Measurements from ENCODE around the gene COX4I2. TPM values are rescaled to one million over a fixed set of nuclear protein-coding genes. Genes with fewer than 3 reads are reported as not detected.
"Not testable (repeated sequence)": the region's sequence is repeated elsewhere in the genome, so short reads cannot be mapped to it uniquely, and the experiment has no call there.

Gene COX4I2
- total RNA-seq, 1 experiment from 2014 or later, result not detected

DNA sequence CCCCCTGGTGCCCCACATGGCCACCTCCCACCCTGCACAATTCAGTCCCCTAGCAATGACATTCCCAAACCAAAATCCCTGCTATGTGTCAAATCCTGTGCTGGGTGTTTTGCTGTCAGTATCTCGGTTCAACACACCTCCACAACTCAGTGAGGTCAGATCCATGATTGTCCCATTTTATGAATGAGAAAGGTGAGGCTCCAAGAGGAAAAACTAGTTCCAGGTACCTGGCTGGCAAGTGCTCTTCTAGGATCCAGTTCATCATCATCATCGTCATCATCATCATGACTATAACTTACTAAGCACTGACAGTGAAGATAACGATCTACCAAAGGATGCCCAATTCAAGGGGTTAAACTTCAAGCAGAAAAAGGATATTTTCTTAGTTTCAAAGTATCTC lies 17.5 kb upstream of the COX4I2 start:
- Mint-ChIP-seq H3K4me3 (no peak overlapping the region), H3K27ac (no peak overlapping the region), H3K9me3 (no peaks in the 10 kb centered on the region), H3K4me1 (no peaks in the 10 kb centered on the region), H3K36me3 (no peaks in the 10 kb centered on the region), H3K27me3 (ENCODE audit: low read depth) (peaks cover 31% of the 10 kb centered on the region)
- DNase-seq (ENCODE audit: low spot score) (no peak), ATAC-seq (no peak)
- TF ChIP-seq, protein P1, sequence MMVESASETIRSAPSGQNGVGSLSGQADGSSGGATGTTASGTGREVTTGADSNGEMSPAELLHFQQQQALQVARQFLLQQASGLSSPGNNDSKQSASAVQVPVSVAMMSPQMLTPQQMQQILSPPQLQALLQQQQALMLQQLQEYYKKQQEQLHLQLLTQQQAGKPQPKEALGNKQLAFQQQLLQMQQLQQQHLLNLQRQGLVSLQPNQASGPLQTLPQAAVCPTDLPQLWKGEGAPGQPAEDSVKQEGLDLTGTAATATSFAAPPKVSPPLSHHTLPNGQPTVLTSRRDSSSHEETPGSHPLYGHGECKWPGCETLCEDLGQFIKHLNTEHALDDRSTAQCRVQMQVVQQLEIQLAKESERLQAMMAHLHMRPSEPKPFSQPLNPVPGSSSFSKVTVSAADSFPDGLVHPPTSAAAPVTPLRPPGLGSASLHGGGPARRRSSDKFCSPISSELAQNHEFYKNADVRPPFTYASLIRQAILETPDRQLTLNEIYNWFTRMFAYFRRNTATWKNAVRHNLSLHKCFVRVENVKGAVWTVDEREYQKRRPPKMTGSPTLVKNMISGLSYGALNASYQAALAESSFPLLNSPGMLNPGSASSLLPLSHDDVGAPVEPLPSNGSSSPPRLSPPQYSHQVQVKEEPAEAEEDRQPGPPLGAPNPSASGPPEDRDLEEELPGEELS (CRISPR knock-in tag; IDR thresholded peaks at IDR 0.05), result no peak
- TF ChIP-seq MXD4 (CRISPR knock-in tag; IDR thresholded peaks at IDR 0.05; ENCODE audit: borderline replicate concordance) (no peak), SMAD3 (CRISPR knock-in tag; IDR thresholded peaks at IDR 0.05; ENCODE audit: borderline replicate concordance) (no peak), ATF1 (CRISPR knock-in tag; IDR thresholded peaks at IDR 0.05) (no peak)
- TF ChIP-seq, protein P2, sequence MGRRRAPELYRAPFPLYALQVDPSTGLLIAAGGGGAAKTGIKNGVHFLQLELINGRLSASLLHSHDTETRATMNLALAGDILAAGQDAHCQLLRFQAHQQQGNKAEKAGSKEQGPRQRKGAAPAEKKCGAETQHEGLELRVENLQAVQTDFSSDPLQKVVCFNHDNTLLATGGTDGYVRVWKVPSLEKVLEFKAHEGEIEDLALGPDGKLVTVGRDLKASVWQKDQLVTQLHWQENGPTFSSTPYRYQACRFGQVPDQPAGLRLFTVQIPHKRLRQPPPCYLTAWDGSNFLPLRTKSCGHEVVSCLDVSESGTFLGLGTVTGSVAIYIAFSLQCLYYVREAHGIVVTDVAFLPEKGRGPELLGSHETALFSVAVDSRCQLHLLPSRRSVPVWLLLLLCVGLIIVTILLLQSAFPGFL (CRISPR knock-in tag; IDR thresholded peaks at IDR 0.05; ENCODE audit: borderline replicate concordance), result no peak
- ChIA-PET POLR2A (no interaction called here), CTCF (interaction anchor here (1.4 to 2.0 kb wide), 3 partner anchors 14 to 63 kb away, joined by 5 to 9 read pairs (median 8); no protein-coding TSS in a partner anchor)

DNA sequence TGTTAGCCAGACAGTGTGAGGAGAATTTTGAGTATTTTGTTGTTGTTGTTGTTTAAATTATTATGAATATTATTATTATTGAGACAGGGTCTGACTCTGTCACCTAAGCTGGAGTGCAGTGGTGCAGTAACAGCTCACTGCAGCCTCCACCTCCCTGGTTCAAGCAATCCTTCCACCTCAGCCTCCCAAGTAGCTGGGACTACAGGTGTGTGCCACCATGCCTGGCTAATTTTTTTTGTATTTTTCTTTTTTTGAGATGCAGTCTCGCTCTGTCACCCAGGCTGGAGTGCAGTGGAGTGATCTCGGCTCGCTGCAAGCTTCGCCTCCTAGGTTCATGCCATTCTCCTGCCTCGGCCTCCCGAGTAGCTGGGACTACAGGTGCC lies 14.6 kb upstream of the COX4I2 start:
- ATAC-seq, POLR2A ChIA-PET: not testable (repeated sequence)

DNA sequence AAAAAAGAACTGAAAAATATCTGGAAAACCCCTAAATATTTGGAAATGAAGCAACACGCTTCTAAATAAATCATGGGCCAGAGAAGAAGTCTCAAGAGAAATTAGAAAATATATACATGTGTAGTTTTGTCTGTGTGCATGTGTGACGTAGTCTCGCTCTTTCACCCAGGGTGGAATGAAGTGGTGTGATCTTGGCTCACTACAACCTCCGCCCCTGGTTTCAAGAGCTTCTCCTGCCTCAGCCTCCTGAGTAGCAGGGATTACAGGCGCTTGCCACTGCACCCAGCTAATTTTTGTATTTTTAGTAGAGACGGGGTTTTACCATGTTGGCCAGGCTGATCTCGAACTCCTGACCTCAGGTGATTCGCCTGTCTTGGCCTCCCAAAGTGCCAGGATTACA lies 11.2 kb upstream of the COX4I2 start:
- CTCF ChIA-PET, result interaction anchor here (0.7 to 3.2 kb wide), 5 partner anchors 14 to 95 kb away, joined by 3 to 30 read pairs (median 4); no protein-coding TSS in a partner anchor
- not testable (repeated sequence) for H3K9me3 Mint-ChIP-seq; H3K4me3 Mint-ChIP-seq; H3K27me3 Mint-ChIP-seq (ENCODE audit: low read depth); ATAC-seq; H3K4me1 Mint-ChIP-seq; DNase-seq (ENCODE audit: low spot score); H3K27ac Mint-ChIP-seq; H3K36me3 Mint-ChIP-seq
- POLR2A ChIA-PET, result interaction anchor here (0.7 kb wide), 1 partner anchor 28 kb away, joined by 3 read pairs; no protein-coding TSS in a partner anchor

More for the DNA sequence above, 14.6 kb upstream of the COX4I2 start:
- CTCF ChIA-PET, result interaction anchor here (0.9 to 2.1 kb wide), 3 partner anchors 10 to 53 kb away, joined by 3 to 6 read pairs (median 3); no protein-coding TSS in a partner anchor
- not testable (repeated sequence) for H3K4me1 Mint-ChIP-seq; H3K9me3 Mint-ChIP-seq; H3K27ac Mint-ChIP-seq; DNase-seq (ENCODE audit: low spot score); H3K36me3 Mint-ChIP-seq; H3K4me3 Mint-ChIP-seq
- peaks cover 15% of the 10 kb centered on the region; the same call in 1 of the 2 replicates for H3K27me3 Mint-ChIP-seq (ENCODE audit: low read depth)

DNA sequence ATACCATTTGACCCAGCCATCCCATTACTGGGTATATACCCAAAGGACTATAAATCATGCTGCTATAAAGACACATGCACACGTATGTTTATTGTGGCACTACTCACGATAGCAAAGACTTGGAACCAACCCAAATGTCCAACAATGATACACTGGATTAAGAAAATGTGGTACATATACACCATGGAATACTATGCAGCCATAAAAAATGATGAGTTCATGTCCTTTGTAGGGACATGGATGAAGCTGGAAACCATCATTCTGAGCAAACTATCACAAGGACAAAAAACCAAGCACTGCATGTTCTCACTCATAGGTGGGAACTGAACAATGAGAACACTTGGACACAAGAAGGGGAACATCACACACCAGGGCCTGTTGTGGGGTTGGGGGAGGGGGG lies 9.7 kb upstream of the COX4I2 start:
- H3K36me3 Mint-ChIP-seq; ATAC-seq; H3K9me3 Mint-ChIP-seq; H3K4me3 Mint-ChIP-seq; CTCF ChIA-PET; DNase-seq (ENCODE audit: low spot score); H3K4me1 Mint-ChIP-seq; H3K27me3 Mint-ChIP-seq (ENCODE audit: low read depth); POLR2A ChIA-PET; H3K27ac Mint-ChIP-seq: not testable (repeated sequence)

DNA sequence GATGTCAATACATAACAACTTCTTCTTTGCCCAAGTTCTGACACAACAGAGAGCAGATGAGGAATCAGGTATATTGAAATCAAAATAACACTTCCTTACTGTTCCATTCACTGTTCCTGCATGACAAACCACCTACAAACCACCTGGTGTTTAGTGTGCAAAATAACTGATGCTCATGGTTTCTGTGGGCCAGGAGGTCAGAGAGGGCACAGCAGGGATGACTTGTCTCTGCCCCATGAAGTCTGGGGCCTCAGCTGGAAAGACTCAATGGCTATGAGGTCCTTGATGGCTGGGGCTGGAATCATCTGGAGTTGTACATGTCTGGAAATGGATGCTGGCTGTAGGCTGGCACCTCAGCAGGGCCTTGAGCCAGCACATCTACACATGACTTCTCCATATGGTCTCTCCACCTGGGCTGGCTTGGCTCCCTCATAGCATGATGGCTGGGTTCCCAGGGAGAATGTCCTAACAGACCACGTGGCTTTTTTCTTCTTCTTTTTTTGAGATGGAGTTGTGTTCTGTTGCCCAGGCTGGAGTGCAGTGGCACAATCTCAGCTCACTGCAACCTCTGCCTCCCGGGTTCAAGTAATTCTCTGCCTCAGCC lies 7.4 kb upstream of the COX4I2 start:
- H3K9me3 Mint-ChIP-seq, result peaks cover 8% of the 10 kb centered on the region; the same call in 1 of the 2 replicates
- no peak for DNase-seq (ENCODE audit: low spot score)
- POLR2A ChIA-PET, result no interaction called here
- no peak overlapping the region for H3K4me3 Mint-ChIP-seq
- H3K27me3 Mint-ChIP-seq (ENCODE audit: low read depth), result no peaks in the 10 kb centered on the region
- ATAC-seq, result no peak
- H3K27ac Mint-ChIP-seq, result no peak overlapping the region
- H3K36me3 Mint-ChIP-seq, result no peaks in the 10 kb centered on the region
- no peak for TF ChIP-seq ZNF416 (CRISPR knock-in tag; IDR thresholded peaks at IDR 0.05)
- TF ChIP-seq ZNF423 (CRISPR knock-in tag; IDR thresholded peaks at IDR 0.05), result no peak
- TF ChIP-seq, protein P3, sequence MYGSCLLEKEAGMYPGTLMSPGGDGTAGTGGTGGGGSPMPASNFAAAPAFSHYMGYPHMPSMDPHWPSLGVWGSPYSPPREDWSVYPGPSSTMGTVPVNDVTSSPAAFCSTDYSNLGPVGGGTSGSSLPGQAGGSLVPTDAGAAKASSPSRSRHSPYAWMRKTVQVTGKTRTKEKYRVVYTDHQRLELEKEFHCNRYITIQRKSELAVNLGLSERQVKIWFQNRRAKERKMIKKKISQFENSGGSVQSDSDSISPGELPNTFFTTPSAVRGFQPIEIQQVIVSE (CRISPR knock-in tag; IDR thresholded peaks at IDR 0.05; ENCODE audit: borderline replicate concordance), result no peak
- no peaks in the 10 kb centered on the region for H3K4me1 Mint-ChIP-seq
- CTCF ChIA-PET, result interaction anchor here (0.6 to 6.6 kb wide), 7 partner anchors 17 to 93 kb away, joined by 3 to 87 read pairs (median 4); no protein-coding TSS in a partner anchor
